DND-41 (cell line): Measurements from ENCODE around the gene CCDC88A.
A peak's percentile ranks its signal among the peaks of the same experiment; 100 is the strongest.

ENCODE experiments used
- ATAC-seq: fragments of 200-7000 bp; cut with Tn5 transposase; 3 replicates; pipeline ENCODE4 v1.9.1; 2021; ENCODE audit warnings: low read depth; ENCODE audit not compliant: insufficient read depth
- DNase-seq: peaks from one replicate; pipeline ENCODE4 v3.0.0-alpha.2; 2020
- H2AFZ ChIP-seq: 2 replicates; pipeline ENCODE4 v1.6.0; 2012; ENCODE audit warnings: low read depth, low read length
- H3K27ac ChIP-seq: 2 replicates; pipeline ENCODE4 v1.5.1; 2012; ENCODE audit warnings: low read length, inconsistent platforms
- H3K27me3 ChIP-seq: fragments of 200-600 bp; sonication (generic); 2 replicates; pipeline ENCODE4 v1.6.0; 2012; ENCODE audit warnings: low read length, mild to moderate bottlenecking, inconsistent platforms; ENCODE audit not compliant: insufficient read depth, poor library complexity
- H3K36me3 ChIP-seq: 2 replicates; pipeline ENCODE4 v1.5.1; 2012; ENCODE audit warnings: low read length, inconsistent platforms; ENCODE audit not compliant: insufficient read depth
- H3K4me1 ChIP-seq: 2 replicates; pipeline ENCODE4 v1.5.1; 2012; ENCODE audit warnings: mild to moderate bottlenecking, low read length; ENCODE audit not compliant: insufficient read depth
- H3K4me2 ChIP-seq: 2 replicates; pipeline ENCODE4 v1.6.0; 2012; ENCODE audit warnings: mild to moderate bottlenecking, moderate library complexity, low read length, inconsistent platforms; ENCODE audit not compliant: insufficient read depth
- H3K4me3 ChIP-seq, 2 experiments: fragments of 200-600 bp in 1 of 2; shearing (Covaris generic) in 1 of 2; 2 replicates each; pipeline ENCODE4 v1.5.1; 2012 to 2016; ENCODE audit warnings: inconsistent platforms in 2 of 2, low read length in 2 of 2, mild to moderate bottlenecking in 2 of 2, low read depth in 1 of 2, moderate library complexity in 1 of 2
- H3K79me2 ChIP-seq: 2 replicates; pipeline ENCODE4 v1.6.0; 2012; ENCODE audit warnings: low read length, inconsistent platforms; ENCODE audit not compliant: insufficient read depth
- H3K9ac ChIP-seq: 2 replicates; pipeline ENCODE4 v1.6.0; 2012; ENCODE audit warnings: low read depth, mild to moderate bottlenecking, inconsistent platforms, low read length, moderate library complexity
- H3K9me3 ChIP-seq: 2 replicates; pipeline ENCODE4 v1.5.1; 2012; ENCODE audit warnings: low read length, moderate library complexity, mild to moderate bottlenecking, inconsistent platforms; ENCODE audit not compliant: insufficient read depth, severe bottlenecking
- H4K20me1 ChIP-seq: 2 replicates; pipeline ENCODE4 v1.6.0; 2012; ENCODE audit warnings: low read length; ENCODE audit not compliant: insufficient read depth
- CTCF ChIP-seq: IDR thresholded peaks from 2 replicates; pipeline ENCODE4 v1.5.1; 2012; ENCODE audit warnings: borderline replicate concordance, low read length, moderate library complexity, mild to moderate bottlenecking; ENCODE audit not compliant: poor library complexity, severe bottlenecking; ENCODE audit errors: extremely low read depth
- EZH2 ChIP-seq: IDR thresholded peaks from 3 replicates; pipeline ENCODE4 v1.6.1; 2012; ENCODE audit warnings: borderline replicate concordance, low read depth, mild to moderate bottlenecking, moderate library complexity, low read length, inconsistent platforms; ENCODE audit not compliant: severe bottlenecking

Gene CCDC88A

GRCh38 chr2:55437515-55438390 is 18.1 kb upstream of the CCDC88A start:
- no peaks in the 10 kb centered on the region for H3K27me3 ChIP-seq
- DNase-seq (no peak), ATAC-seq (no peak)
- no peak overlapping the region for H3K9ac ChIP-seq
- no peak overlapping the region for H3K4me2 ChIP-seq
- H4K20me1 ChIP-seq, result no peaks in the 10 kb centered on the region
- TF ChIP-seq EZH2 (no peak), CTCF (no peak)
- H2AFZ ChIP-seq, result 0 out of 2 replicates have a peak overlapping the region, but pooled peaks have one; percentile 17
- H3K4me3 ChIP-seq, result no peak overlapping the region
- H3K4me1 ChIP-seq, result no peaks in the 10 kb centered on the region
- H3K27ac ChIP-seq, result no peak overlapping the region
- no peaks in the 10 kb centered on the region for H3K36me3 ChIP-seq
- no peaks in the 10 kb centered on the region for H3K79me2 ChIP-seq
- peaks cover 4% of the 10 kb centered on the region for H3K9me3 ChIP-seq

GRCh38 chr2:55431982-55432627 is 12.4 kb upstream of the CCDC88A start:
- TF ChIP-seq EZH2, result no peak
- TF ChIP-seq CTCF, result peak; percentile 72
- Histone ChIP-seq H4K20me1 (no peaks in the 10 kb centered on the region), H3K4me1 (no peaks in the 10 kb centered on the region; the same call in 1 of the 2 replicates), H2AFZ (0 out of 2 replicates have a peak overlapping the region, but pooled peaks have one; percentile 37), H3K36me3 (no peaks in the 10 kb centered on the region), H3K9ac (no peak overlapping the region), H3K9me3 (no peaks in the 10 kb centered on the region), H3K27ac (no peak overlapping the region), H3K4me2 (no peak overlapping the region), H3K79me2 (no peaks in the 10 kb centered on the region), H3K27me3 (no peaks in the 10 kb centered on the region), H3K4me3 (no peak overlapping the region)
- ATAC-seq, result peak; percentile 81
- no peak for DNase-seq

- Histone ChIP-seq H3K36me3 (no peaks in the 10 kb centered on the region), H3K4me2 (no peak overlapping the region), H4K20me1 (no peaks in the 10 kb centered on the region), H3K27ac (no peak overlapping the region), H3K9ac (no peak overlapping the region), H2AFZ (no peak overlapping the region), H3K4me1 (no peaks in the 10 kb centered on the region; the same call in 1 of the 2 replicates), H3K4me3 (no peak overlapping the region), H3K27me3 (no peaks in the 10 kb centered on the region), H3K79me2 (no peaks in the 10 kb centered on the region), H3K9me3 (no peaks in the 10 kb centered on the region)
- no peak for ATAC-seq
- no peak for DNase-seq
- TF ChIP-seq CTCF (no peak), EZH2 (no peak)
Observed at GRCh38 chr2:55430211-55430975, 10.7 kb upstream of the CCDC88A start.
